HG03469 (cell line): ENCODE results near the gene SDR39U1.

Experiments
- ATAC-seq: cut with Tn5 transposase; IDR thresholded peaks from one replicate; pipeline ENCODE4 v1.9.1; 2021; ENCODE audit warnings: mild to moderate bottlenecking, moderate library complexity, moderate number of reproducible peaks; ENCODE audit not compliant: unreplicated experiment

SDR39U1 gene

DNA sequence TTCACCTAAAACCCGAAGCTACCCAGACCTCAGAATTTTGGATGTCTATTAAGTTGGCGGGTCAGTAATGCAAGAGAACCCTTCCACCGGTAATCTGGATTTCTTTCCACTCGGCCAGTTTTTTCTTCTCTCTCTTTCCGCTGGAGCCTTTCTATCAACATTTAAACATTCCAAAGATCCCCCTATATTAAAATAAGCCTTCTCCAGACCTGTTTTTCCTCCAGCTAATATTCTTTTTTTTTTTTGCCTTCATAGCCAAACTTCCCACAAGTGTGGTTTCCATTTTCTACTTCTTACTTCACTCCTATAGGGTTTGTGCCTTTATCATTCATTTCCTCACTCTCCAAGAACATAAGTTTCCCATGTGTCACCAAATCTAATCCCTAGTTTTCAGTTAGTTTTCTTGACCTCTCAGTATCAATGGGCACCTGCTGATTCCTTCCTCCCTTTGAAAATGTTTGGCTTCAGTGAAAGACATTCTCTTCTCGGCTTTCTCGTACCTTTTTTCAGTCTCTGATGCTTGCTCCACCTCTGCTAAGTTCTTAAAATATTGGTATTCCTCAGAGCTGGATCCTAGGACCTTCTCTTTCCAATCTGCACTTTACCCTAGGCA lies 583 bp upstream of the SDR39U1 start:
- ATAC-seq, result no peak

DNA sequence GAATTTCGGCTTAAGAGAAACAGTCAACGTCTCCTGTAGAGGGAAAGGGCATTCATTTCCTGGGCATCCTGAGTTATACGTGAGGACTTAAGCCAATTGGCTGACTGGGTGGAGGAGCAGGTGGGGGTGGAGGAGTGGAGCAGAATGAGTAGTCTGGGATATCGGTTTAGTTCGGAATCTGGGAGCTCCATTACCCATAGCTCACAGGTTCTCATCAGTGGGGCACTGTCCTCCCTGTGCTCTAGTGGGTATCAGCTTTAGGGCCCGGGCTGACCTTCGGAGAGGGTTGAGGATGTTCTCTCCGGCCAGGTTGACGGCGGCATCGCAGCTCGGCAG lies 704 bp downstream of the SDR39U1 start:
- no peak for ATAC-seq

DNA sequence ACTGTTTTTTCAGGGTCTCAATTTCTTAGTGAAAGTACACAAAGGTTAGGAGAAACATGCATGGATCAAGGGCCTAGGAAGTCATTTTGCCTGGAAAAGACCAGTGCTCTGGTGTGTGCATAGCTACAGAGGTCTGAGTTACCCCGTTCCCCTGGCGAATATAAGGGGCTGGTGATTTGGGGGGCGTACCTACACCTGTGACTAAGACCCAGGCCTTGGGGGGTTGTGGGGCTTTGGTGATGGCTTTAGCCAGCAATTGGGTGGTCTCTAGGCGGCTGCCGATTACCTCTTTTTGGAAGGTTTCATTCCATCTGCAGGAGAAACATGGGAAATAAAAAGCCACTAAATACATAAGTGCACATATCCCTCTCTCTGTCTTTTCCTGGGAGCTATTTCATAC lies 1.1 kb downstream of the SDR39U1 start:
- ATAC-seq, result no peak

DNA sequence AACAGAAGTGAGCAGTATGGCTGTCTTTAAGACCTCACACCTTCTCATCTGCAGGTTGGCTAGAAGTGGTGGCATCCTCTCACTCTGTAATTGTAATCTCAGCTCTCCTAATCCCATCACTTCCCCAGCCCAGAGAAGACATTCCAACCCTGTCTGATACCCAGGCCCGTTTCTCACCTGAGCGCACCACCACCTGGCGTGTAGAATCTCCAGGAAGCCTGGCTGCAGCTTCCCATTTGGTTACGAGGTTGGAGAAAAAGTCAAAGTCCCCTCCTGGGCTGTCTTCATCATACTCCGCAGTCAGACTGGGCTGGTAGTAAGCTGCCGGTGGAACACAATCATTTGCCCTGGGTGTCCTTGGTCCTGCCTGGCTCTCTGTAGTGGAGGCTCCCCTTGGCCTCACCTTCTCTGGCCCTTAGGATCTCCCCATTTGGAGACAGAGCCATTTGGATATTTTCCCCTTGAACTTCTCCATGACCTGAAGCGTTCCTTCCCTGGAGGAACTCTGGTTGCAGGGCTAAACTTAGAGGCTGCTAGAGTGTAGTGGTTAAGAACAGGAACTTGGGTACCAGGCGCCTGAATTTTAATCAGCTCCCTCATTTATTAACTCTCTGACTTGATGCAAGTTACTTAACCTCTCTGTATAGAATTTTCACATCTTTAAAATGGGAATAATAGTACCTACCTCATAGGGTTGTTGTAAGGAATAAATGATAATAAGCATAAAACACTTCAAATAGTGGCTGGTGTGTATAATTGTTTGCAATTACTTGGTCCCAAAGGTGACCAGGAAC lies 1.8 kb downstream of the SDR39U1 start:
- ATAC-seq, result no peak

DNA sequence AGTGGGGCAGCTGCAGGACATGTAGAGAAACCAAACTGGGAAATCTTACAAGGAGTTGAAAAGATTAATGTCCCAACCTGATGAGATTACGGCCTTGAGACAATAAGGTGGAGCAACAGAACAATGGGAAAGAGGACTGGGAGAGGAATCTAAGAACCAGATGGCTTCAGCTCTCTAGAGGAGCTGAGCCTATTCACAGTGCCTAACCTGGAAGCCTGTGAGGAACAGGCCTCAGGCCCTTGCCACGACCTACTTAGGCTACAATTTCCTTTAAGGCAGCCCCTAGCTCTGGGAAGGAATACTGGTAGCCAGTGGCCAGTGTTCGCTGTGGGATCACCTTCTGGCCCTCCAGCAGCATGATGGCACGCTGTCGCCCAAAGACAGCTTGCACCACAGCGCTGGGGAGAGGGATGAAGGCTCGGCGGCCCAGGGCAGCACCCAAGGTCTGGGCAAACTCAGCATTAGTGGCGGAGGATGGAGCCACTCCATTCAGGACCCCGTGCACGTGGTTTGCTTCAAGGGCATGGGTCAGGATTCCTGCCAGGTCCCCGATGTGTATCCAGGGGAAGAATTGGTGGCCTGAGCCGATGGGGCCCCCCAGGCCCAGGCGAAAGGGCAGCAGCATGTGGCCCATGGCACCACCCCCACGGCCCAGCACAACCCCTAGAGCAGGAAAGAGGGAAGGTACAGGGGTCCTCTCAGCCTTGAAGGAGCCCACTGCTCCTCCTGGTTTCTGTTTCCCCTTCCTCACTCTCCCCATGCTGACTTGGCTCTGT lies 2.6 kb downstream of the SDR39U1 start:
- ATAC-seq, result no peak

DNA sequence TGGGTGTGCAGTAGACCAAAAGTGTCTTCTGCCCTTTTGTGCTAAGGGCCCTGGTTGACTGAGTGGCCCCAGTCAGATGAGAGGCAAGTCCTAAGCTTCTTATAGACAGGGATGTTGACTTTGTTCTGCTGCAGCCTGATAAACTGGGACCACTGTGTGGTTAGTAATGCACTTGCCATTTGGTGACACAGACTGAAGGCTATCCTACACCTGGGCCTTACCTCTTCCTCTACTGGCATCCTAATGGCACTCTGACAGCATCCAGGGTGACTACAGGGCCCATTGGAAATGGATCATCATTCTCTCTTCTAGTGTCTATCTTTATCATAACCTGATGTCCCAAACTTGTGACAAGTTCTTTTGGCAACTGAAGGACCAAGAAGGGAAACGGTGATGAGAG lies 3.3 kb downstream of the SDR39U1 start:
- ATAC-seq, result no peak

DNA sequence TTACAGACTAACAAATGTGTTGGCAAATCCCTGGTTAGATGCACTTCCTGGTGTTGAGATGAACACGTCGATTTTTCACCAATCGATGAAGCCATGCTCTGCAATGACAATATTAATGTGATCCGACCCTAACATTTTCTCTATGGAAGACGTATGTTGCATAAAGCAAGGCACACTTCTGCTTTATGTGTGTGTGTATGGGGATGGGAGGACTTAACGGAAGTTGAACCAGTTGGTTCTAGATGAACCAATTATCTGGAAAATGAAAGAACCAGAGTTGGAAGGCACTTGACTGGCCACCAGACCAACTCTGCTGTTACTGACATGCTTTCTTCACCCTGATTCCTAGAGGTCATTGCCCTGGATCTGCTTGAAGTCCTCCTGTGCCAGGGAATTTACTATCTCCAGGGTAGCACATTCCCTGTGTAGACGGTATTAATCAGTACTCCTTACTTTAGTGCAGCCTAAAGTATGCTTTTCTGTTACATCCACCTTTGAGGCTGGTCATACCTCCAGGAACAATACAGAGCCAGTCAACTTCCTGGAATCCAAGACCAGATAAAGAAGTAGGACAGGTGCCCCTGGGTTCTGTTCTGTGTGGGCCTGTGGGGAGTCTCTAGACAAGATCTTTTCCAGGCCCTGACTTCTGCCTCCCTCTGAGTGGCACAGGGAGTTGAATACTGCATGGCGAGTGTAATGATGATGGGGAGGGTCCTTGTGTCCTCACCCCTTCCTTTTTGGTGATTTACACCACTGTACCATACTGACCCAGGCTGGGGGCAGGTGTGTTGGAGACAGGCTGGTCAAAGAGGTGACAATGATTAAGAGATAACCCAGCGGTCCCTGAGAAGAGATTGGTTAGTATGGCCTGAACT lies 4.1 kb downstream of the SDR39U1 start:
- ATAC-seq, result no peak

DNA sequence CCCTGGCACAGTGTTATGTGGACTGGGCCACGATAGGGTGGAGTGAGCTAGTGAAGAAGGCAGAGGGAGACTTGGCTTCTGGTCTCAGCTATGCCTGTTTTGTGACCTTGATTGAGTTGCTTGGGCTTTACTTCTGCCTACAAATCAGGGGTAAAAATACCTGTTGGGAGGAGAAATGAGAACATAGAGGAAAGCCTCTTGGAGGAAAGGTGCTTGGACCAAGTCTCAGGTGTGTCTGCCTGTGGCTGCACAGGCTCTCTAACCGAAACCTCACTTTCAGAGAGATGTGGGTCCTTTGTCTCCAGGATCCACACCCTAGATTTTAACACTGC lies 4.9 kb downstream of the SDR39U1 start:
- no peak for ATAC-seq

DNA sequence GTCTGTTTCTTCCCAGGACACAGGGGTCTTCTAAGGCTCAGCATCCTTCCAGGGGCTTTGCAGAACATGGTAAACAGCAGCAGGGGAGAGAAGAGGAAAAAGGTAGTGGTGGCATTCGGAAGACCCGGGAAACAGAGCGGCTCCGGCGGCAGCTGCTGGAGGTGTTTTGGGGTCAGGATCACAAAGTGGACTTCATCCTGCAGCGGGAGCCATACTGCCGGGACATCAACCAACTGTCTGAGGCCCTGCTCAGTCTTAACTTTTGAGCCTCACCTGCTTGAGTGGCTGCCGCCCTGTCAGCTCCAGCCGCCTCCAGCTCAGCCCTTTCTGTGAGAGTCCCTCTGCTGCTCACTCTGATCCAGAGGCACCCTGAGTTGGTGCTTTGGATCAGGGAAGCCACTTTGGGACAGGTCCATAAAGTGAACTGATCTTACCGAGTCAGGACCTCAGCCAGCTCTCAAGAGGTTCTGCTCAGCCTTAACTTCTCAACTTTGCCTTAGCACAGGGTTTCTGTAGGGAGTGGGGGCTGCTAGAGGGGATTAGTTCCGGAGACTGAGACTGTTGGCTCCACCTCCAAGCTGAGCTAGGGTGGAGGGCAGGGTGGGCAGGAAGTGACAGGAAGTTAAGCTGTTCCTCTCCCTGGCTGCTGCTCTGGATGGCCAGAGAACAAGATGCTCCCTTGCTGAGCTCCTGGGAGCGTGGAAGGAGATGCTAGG lies 5.4 kb downstream of the SDR39U1 start:
- ATAC-seq, result no peak

DNA sequence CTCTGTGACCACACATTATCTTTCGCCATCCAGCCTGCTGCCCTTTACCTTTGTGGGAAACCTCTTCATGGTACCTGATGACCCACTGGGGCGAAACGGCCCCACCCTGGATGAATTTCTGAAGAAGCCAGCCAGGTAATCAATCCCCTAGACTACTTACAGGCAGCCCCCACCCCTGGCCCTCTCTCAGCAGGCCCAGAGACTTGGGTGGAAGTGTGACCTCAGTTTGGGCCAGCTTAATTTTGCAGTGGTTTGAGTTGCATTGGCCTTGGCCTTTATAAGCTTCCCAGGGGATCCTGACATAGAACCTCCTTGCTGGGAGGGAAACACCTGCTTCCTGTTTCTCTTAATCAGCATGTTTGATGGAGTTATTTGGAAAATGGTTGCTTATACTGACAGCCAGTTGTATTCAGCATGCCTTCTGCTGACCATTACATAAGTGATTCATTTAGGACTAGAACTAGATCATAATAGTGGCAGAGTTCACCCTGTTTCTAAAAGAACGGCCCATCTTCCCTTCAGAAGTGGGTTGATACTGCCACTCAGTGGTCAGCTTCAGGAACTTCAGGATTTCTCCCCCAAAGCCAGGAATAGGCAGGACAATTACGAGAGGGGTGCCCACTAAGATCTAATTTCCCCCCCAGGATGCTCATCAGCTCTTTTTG lies 6.1 kb downstream of the SDR39U1 start:
- no peak for ATAC-seq

DNA sequence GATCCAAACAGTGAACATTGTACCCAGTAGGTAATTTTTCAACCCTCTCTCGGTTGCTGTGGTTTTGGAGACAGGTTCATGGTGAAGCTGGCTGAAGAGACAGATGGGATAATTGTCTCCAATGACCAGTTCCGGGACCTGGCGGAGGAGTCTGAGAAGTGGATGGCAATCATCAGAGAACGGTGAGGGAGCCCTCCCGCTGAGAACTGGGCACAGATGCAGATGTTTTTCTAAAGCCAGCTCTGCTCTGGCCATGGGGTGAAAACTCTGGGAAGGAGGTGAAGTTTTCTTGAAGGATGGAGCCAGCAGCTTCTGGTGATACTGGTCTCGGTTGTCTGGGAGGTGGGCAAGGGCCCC lies 6.6 kb downstream of the SDR39U1 start:
- ATAC-seq, result no peak

DNA sequence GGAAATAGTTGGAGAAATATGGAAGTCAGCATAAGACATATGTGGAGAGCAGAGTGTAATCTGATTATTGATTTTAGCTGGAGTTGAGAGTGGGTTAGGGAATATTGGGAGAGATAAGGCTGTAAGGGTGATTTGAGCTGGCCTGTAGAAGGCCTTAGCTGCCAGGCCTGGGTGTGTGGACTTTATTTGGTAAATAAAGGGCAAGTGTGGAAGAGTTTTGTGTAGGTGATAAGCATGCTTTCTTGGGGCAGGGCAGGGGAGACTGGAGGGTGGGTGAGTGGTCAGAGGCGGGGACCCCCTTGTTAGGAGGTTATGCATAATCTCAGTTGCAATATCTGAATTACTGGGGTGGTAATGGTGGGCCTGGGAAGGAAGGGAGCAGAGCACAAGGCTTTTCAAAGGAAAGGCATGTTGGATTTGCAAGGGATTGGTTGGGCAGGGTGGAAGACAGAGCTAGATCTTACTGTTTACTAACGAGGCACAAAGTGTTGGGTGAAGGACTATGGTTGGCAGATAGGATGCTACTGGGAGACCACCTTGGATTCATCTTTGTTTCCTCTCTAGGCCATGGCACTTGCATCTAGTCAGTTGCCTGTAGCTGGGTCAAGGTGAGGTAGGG lies 7.3 kb downstream of the SDR39U1 start:
- no peak for ATAC-seq

DNA sequence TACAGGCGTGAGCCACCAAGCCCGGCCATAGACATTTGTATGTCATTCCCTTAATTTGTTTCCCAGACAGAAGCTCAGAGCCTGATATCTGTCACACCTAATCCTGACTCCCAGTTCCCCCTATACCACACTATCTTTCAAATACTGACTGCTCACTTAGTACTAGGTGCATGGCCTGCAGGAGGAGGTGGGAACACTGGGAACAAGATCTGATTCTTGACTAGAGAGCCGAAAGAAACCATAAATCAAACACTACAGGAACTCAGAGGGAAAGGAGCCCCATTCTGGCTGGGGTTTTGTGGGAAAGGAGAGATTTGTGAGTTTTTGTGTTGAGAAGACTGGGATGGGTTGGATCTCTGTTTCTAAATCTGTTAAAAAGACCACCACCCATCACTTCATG lies 7.9 kb downstream of the SDR39U1 start:
- ATAC-seq, result no peak

DNA sequence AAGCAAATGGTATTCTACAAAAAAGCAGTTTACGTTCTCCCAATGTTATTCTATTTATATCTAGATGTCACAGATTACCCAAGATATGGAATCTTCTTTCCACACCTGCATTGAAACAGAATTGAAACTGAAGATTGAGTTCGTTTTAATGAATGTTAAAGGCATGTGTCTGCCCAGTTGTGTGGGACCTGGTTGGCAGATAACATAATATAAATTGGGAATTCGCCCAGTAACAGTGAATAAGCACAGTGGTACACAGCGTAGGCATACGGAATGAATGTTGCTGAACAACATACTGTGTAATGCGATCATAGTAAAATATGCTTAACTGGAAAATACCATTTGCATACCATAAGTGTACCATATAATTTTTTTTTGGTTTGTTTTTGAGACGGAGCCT lies 8.5 kb downstream of the SDR39U1 start:
- ATAC-seq, result no peak

DNA sequence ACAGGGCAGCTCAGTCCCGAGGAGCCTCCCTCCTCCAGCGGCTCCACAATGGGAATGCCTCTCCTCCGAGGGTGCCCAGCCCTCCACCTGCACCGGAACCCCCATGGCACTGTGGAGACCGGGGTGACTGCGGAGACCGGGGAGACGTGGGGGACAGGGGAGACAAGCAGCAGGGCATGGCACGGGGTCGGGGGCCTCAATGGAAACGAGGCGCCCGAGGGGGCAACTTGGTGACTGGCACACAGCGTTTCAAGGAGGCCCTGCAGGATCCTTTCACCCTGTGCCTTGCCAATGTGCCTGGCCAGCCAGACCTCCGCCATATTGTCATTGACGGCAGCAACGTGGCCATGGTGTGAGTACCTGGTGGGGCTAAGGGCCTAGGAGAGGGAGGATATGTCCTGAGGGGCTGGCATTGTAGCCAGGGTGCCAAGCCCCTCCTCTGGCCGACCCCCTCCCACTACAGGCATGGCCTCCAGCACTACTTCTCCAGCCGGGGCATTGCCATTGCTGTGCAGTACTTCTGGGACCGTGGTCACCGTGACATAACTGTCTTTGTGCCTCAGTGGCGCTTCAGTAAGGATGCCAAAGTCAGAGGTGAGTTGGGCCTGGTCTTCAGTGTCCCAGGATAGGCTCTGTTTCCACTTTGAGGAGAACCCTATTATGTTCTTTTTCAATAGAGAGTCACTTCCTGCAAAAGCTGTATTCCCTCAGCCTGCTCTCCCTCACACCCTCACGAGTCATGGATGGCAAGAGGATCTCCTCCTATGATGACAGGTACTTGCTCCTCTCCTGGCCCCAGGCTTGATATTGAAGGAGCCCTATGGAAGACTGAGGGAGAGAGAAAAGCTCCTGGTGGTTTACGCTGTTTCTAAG lies 10.1 kb downstream of the SDR39U1 start:
- ATAC-seq, result no peak

DNA sequence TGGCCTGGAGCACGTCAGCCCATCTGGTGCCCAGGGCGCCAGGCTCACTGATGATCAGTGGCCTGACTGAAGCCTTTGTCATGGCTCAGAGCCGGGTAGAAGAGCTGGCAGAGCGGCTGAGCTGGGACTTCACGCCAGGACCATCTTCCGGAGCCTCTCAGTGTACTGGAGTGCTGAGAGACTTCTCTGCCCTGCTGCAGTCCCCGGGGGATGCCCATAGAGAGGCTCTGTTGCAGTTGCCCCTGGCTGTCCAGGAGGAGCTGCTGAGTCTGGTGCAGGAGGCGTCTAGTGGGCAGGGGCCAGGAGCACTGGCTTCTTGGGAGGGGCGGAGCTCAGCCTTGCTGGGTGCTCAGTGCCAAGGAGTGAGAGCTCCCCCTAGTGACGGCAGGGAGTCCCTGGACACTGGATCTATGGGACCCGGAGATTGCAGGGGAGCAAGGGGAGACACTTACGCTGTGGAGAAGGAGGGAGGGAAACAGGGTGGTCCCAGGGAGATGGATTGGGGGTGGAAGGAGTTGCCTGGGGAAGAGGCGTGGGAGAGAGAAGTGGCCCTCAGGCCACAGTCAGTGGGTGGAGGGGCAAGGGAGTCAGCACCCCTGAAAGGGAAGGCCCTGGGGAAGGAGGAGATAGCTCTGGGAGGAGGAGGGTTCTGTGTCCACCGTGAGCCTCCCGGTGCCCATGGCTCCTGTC lies 10.9 kb downstream of the SDR39U1 start:
- ATAC-seq, result peak; percentile 40

DNA sequence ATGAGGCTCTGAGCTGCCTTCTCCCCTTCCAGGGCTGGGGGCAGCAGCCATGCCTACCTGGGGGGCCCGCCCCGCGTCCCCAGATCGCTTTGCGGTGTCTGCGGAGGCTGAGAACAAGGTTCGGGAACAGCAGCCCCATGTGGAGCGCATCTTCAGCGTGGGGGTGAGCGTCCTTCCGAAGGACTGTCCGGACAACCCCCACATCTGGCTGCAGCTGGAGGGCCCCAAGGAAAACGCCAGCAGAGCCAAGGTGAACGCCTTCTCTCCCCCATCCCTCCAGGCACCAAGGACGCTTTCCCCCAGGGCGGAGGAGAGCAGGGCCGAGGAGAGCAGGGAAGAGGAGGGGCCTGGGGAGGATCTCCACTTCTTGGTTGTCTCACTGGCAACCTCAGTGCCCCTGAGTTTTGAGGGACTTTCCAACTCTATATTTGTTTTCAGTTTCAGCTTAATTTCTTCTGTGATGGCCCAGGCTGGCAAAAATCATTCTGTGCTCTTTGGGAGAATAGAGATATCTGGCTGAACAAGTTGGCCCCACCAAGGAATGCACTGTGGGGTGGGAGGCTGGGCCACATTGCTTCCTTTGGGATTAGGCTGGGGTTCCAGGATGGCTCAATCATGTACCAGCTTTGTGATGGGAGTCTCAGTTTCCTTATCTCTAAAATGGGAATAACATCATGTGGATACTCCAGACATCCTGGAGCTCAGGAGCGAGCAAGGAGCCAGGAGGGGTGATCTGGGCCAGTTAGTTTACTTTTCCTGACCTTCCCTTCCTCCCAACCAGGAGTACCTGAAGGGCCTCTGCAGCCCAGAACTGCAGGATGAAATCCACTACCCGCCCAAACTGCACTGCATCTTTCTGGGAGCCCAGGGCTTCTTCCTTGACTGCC lies 11.7 kb downstream of the SDR39U1 start:
- no peak for ATAC-seq
